Loucy (cell line): ENCODE data around the gene TAF4.

Source experiments
- H2AFZ ChIP-seq: fragments of 200-600 bp; sonication (generic); 2 replicates; pipeline ENCODE4 v1.6.0; 2016; ENCODE audit warnings: antibody characterized with exemption, mild to moderate bottlenecking, low read length, moderate library complexity
- H3F3A ChIP-seq: fragments of 200-600 bp; 2 replicates; pipeline ENCODE4 v1.6.0; 2016; ENCODE audit warnings: antibody characterized with exemption, low read depth, mild to moderate bottlenecking
- H3K27me3 ChIP-seq: fragments of 200-600 bp; sonication (generic); 2 replicates; pipeline ENCODE4 v1.6.1; 2014; ENCODE audit warnings: low read length, mild to moderate bottlenecking; ENCODE audit not compliant: insufficient read depth, poor library complexity, severe bottlenecking
- H3K36me3 ChIP-seq: fragments of 200-600 bp; sonication (generic); 2 replicates; pipeline ENCODE4 v1.6.1; 2016; ENCODE audit warnings: low read length; ENCODE audit not compliant: insufficient read depth
- H3K4me1 ChIP-seq: fragments of 200-600 bp; sonication (generic); 2 replicates; pipeline ENCODE4 v1.5.1; 2014; ENCODE audit warnings: low read length, mild to moderate bottlenecking; ENCODE audit not compliant: insufficient read depth, poor library complexity, severe bottlenecking
- H3K4me2 ChIP-seq: fragments of 200-600 bp; sonication (generic); 2 replicates; pipeline ENCODE4 v1.6.0; 2014; ENCODE audit warnings: antibody characterized with exemption, low read length, low read depth, mild to moderate bottlenecking; ENCODE audit not compliant: poor library complexity, severe bottlenecking
- H3K4me3 ChIP-seq: fragments of 200-600 bp; sonication (generic); 2 replicates; pipeline ENCODE4 v1.5.1; 2014; ENCODE audit warnings: low read length, mild to moderate bottlenecking, mixed read lengths; ENCODE audit not compliant: poor library complexity, severe bottlenecking
- H3K79me2 ChIP-seq: fragments of 200-600 bp; sonication (generic); 2 replicates; pipeline ENCODE4 v1.6.1; 2014; ENCODE audit warnings: low read length; ENCODE audit not compliant: insufficient read depth
- H3K9ac ChIP-seq: fragments of 200-600 bp; sonication (generic); 2 replicates; pipeline ENCODE4 v1.6.0; 2014; ENCODE audit warnings: mild to moderate bottlenecking, low read depth, low read length, moderate library complexity; ENCODE audit not compliant: poor library complexity, severe bottlenecking
- H3K9me2 ChIP-seq: fragments of 200-600 bp; sonication (generic); replicated peaks from 2 replicates; pipeline ENCODE4 v1.6.1; 2016; ENCODE audit warnings: low read depth, low read length, mixed read lengths
- H3K9me3 ChIP-seq: fragments of 200-600 bp; sonication (generic); 2 replicates; pipeline ENCODE4 v1.6.1; 2014; ENCODE audit warnings: mild to moderate bottlenecking, antibody characterized with exemption, low read length, low read depth; ENCODE audit not compliant: insufficient read depth
- H4K20me1 ChIP-seq: fragments of 200-600 bp; sonication (generic); 2 replicates; pipeline ENCODE4 v1.6.0; 2014; ENCODE audit warnings: antibody characterized with exemption, low read length, mild to moderate bottlenecking; ENCODE audit not compliant: insufficient read depth, poor library complexity, severe bottlenecking
- EZH2phosphoT487 ChIP-seq: fragments of 200-600 bp; IDR thresholded peaks from 2 replicates; pipeline ENCODE4 v1.6.1; 2018; ENCODE audit warnings: antibody characterized with exemption, mild to moderate bottlenecking, moderate library complexity, borderline replicate concordance
- TF ChIP-seq, protein P1 (sequence below): fragments of 200-600 bp; sonication (generic); conservative IDR thresholded peaks from 2 replicates; pipeline ENCODE4 v1.5.1; 2014; ENCODE audit warnings: mild to moderate bottlenecking, antibody characterized with exemption, low read length

Gene TAF4

DNA sequence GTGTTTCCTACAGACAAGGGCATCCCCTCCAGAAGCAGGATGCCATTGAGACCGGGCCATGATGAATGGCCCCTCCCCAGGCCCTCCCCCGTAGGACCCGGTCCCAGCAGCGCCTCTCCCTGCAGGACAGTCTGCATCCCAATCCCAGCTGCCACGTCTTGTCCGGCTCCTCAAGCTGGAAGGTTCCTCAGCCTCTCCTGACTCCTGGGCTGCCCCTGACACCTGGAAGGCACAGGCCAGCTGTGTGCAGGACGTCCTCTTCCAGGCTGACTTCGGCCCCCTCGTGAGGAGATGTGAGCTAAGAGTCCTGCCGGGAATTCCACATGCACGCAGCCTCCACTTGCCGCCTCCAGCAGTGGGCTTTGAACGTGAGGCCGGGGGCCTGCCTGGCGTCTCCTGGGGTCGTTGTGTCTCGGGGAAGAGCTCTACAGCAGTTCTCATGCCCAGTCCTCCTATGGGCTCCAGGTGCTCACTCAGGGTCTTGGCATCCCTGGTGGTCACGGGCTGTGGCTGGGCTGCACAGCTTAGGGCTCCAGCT, 64.4 kb downstream of the TAF4 start:
- H3K79me2 ChIP-seq, result no peaks in the 10 kb centered on the region

DNA sequence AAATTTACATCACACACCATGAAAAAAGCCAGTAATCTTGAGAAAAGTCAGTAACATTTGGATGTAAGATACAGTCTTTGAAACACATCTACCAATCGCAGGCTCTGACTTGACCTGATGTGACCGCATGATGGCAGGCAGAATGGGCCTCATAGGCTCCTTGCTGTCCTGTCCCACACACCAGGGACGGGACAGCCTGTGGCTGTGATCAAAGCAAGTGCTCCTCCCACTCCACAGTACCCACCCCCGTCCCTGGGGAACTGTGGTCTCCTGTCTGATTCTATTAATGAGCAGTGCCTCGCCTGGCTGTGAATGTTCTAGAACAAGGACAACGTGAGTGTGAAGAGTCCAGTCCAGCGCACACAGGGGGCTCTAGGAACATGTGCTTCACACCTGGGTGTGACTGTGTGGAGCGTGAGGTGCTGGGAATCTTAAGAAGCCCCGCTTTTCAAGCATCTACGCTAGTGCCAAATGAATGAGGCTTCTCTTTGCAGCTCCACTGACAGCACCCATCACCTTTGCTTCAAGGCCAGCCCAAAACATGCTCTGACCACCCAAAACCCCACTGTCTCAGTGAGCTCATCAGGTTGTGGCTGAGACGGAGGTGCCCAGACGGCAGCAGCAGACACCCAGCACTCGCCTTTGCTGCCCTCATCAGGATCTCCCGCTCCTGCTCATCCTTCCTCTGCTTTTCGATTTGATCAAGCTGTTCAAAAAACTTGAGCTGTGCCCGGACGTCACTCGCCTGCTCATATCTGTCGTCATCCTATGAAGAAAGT, 67.1 kb downstream of the TAF4 start:
- no peak overlapping the region for H2AFZ ChIP-seq
- H3K9me2 ChIP-seq, result no peaks in the 10 kb centered on the region
- H3K27me3 ChIP-seq, result no peaks in the 10 kb centered on the region
- peaks cover 92% of the 10 kb centered on the region for H3K36me3 ChIP-seq
- no peaks in the 10 kb centered on the region for H3K79me2 ChIP-seq
- no peak overlapping the region for H3K4me3 ChIP-seq
- H4K20me1 ChIP-seq, result no peaks in the 10 kb centered on the region
- no peaks in the 10 kb centered on the region for H3K9me3 ChIP-seq
- H3K9ac ChIP-seq, result no peak overlapping the region
- TF ChIP-seq, protein P1, sequence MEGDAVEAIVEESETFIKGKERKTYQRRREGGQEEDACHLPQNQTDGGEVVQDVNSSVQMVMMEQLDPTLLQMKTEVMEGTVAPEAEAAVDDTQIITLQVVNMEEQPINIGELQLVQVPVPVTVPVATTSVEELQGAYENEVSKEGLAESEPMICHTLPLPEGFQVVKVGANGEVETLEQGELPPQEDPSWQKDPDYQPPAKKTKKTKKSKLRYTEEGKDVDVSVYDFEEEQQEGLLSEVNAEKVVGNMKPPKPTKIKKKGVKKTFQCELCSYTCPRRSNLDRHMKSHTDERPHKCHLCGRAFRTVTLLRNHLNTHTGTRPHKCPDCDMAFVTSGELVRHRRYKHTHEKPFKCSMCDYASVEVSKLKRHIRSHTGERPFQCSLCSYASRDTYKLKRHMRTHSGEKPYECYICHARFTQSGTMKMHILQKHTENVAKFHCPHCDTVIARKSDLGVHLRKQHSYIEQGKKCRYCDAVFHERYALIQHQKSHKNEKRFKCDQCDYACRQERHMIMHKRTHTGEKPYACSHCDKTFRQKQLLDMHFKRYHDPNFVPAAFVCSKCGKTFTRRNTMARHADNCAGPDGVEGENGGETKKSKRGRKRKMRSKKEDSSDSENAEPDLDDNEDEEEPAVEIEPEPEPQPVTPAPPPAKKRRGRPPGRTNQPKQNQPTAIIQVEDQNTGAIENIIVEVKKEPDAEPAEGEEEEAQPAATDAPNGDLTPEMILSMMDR, result no peak
- no peak for TF ChIP-seq EZH2phosphoT487
- peaks cover 9% of the 10 kb centered on the region for H3K4me1 ChIP-seq
- no peak overlapping the region for H3K4me2 ChIP-seq
- no peaks in the 10 kb centered on the region for H3F3A ChIP-seq

More for the DNA sequence above, 64.4 kb downstream of the TAF4 start:
- no peak overlapping the region for H3K4me2 ChIP-seq
- H3K4me1 ChIP-seq, result peaks cover 9% of the 10 kb centered on the region
- H3K4me3 ChIP-seq, result no peak overlapping the region
- H3K9ac ChIP-seq, result no peak overlapping the region
- no peaks in the 10 kb centered on the region for H3K27me3 ChIP-seq
- H2AFZ ChIP-seq, result no peak overlapping the region
- peaks cover 97% of the 10 kb centered on the region for H3K36me3 ChIP-seq
- H3K9me2 ChIP-seq, result no peaks in the 10 kb centered on the region
- no peaks in the 10 kb centered on the region for H3F3A ChIP-seq
- no peaks in the 10 kb centered on the region for H3K9me3 ChIP-seq
- no peak for TF ChIP-seq EZH2phosphoT487
- TF ChIP-seq, protein P1, result no peak
- H4K20me1 ChIP-seq, result no peaks in the 10 kb centered on the region

DNA sequence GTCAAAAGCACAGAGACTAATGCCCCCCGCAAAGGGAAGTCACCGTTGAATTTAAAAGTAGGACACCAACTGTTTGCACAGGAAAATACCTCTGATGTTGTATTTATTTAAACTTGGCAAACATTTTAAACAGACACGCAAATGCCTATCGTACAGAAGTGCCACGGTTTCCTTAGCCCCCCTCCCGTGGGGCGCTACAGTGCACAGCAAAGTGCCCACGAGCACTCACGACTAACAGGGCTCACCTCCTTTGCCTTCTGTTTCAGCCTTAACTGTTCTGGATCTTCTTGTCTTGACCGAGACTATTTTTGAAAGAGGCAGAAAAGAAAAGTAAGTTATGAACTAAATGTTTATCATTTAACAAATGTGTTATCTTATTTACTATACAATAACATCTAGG, 67.8 kb downstream of the TAF4 start:
- Histone ChIP-seq H3K79me2 (no peaks in the 10 kb centered on the region), H3K36me3 (peaks cover 92% of the 10 kb centered on the region), H3K9me3 (no peaks in the 10 kb centered on the region), H3K4me2 (no peak overlapping the region), H3F3A (no peaks in the 10 kb centered on the region), H3K9ac (no peak overlapping the region), H4K20me1 (no peaks in the 10 kb centered on the region), H3K4me3 (no peak overlapping the region), H3K4me1 (peaks cover 9% of the 10 kb centered on the region), H2AFZ (no peak overlapping the region), H3K27me3 (no peaks in the 10 kb centered on the region), H3K9me2 (no peaks in the 10 kb centered on the region)
- TF ChIP-seq, protein P1, result no peak
- no peak for TF ChIP-seq EZH2phosphoT487
